ENCODE data around the gene OSM.

- TF ChIP-seq CTCF (IDR thresholded peaks at IDR 0.05; ENCODE audit: low read length) (no peak), EZH2 (optimal IDR thresholded peaks at IDR 0.05; ENCODE audit: low read depth, low read length) (no peak), EZH2phosphoT487 (IDR thresholded peaks at IDR 0.05; ENCODE audit: low read length) (no peak)
These were observed 17.3 kb downstream of the OSM start for GRCh38 chr22:30249049-30250038.
